K562 (cell line): Measurements from ENCODE around the gene MRPS18B. TPM values are rescaled to one million over a fixed set of nuclear protein-coding genes. Genes with fewer than 3 reads are reported as not detected.
A peak's percentile ranks its signal among the peaks of the same experiment; 100 is the strongest.

Source experiments
- CHD2 ChIP-seq: IDR thresholded peaks from 2 replicates; pipeline ENCODE4 v1.6.1; 2011; ENCODE audit warnings: low read depth, low read length
- COPS2 ChIP-seq: fragments of 450-650 bp; conservative IDR thresholded peaks from 2 replicates; pipeline ENCODE4 v1.6.1; 2016; ENCODE audit warnings: mild to moderate bottlenecking, moderate library complexity
- ELF4 ChIP-seq: fragments of 450-650 bp; formaldehyde crosslinking; IDR thresholded peaks from 2 replicates; pipeline ENCODE4 v1.4.0; 2022; ENCODE audit warnings: missing genetic modification characterization
- GTF2E2 ChIP-seq: fragments of 200-800 bp; sonication (Bioruptor generic); IDR thresholded peaks from 2 replicates; pipeline ENCODE4 v1.6.1; 2016; ENCODE audit warnings: missing genetic modification characterization, missing compliant biosample characterization
- GTF3C2 ChIP-seq: IDR thresholded peaks from 3 replicates; pipeline ENCODE4 v1.6.1; 2011; ENCODE audit warnings: borderline replicate concordance, mild to moderate bottlenecking, moderate library complexity; ENCODE audit not compliant: insufficient read length; ENCODE audit errors: extremely low read depth
- HNRNPUL1 ChIP-seq: fragments of 200-400 bp; formaldehyde crosslinking; IDR thresholded peaks from 2 replicates; pipeline ENCODE4 v1.6.1; 2017; ENCODE audit warnings: low read length
- JUN ChIP-seq, 2 experiments: sonication (generic) in 1 of 2; formaldehyde crosslinking in 1 of 2; IDR thresholded peaks; 2 replicates each; pipeline versions ENCODE4 v1.6.1 to v1.8.0; 2012 to 2022; ENCODE audit warnings: borderline replicate concordance in 2 of 2, mild to moderate bottlenecking in 2 of 2, improper control_type of control experiment in 1 of 2, low read depth in 1 of 2, low read length in 1 of 2, missing genetic modification reagents in 1 of 2
- MIER1 ChIP-seq: fragments of 450-650 bp; IDR thresholded peaks from 2 replicates; pipeline ENCODE4 v1.6.1; 2016; ENCODE audit warnings: antibody characterized with exemption, mild to moderate bottlenecking, low read depth
- MYBL2 ChIP-seq, 2 experiments: fragments of 450-650 bp in 1 of 2; sonication (generic) in 1 of 2; formaldehyde crosslinking in 1 of 2; IDR thresholded peaks; 2 replicates each; pipeline versions ENCODE4 v1.6.1 to v1.8.1; 2017 to 2022; ENCODE audit warnings: borderline replicate concordance in 1 of 2, inconsistent platforms in 1 of 2, low read depth in 1 of 2, mild to moderate bottlenecking in 1 of 2, missing genetic modification reagents in 1 of 2, moderate library complexity in 1 of 2
- PTBP1 ChIP-seq: fragments of 200-400 bp; formaldehyde crosslinking; IDR thresholded peaks from 2 replicates; pipeline ENCODE4 v1.6.1; 2017; ENCODE audit warnings: low read depth, low read length
- TCF15 ChIP-seq: fragments of 250-450 bp; sonication (Bioruptor Pico); IDR thresholded peaks from 2 replicates; pipeline ENCODE4 v1.8.0; 2022; ENCODE audit warnings: moderate library complexity, mild to moderate bottlenecking, inconsistent platforms
- USF2 ChIP-seq: sonication (generic); formaldehyde crosslinking; IDR thresholded peaks from 2 replicates; pipeline ENCODE4 v1.5.0; 2020; ENCODE audit warnings: missing genetic modification reagents
- polyA plus RNA-seq, 8 experiments: library from polyadenylated mRNA; depleted of rRNA in 4 of 8; stranded (reverse) in 5 of 8; unstranded in 3 of 8; fragments of >200 nt; fragmentation: Nextera tagmentation in 2 of 8; fragmentation: Illumina TruSeq in 1 of 8; extraction: Ambion mirVana in 2 of 8; extraction: Trizol in 1 of 8; gene quantifications; 2 replicates each; pipeline versions ENCODE4 v1.2.1 to v1.2.3, GENCODE V29; 2011 to 2014; ENCODE audit warnings: inconsistent platforms in 1 of 8, missing spikeins in 1 of 8
- total RNA-seq, 7 experiments: library from RNA; depleted of rRNA in 6 of 7; stranded (reverse); fragments of >200 nt in 6 of 7; fragmentation: Illumina TruSeq in 2 of 7; extraction: Trizol in 2 of 7; gene quantifications; 2 replicates each; pipeline versions ENCODE4 v1.2.1 to v1.2.3, GENCODE V29; 2011 to 2021; ENCODE audit warnings: low replicate concordance in 1 of 7

The MRPS18B gene
- total and polyA plus RNA-seq, 9 of the 15 experiments (the other 6 are each of a cell fraction or from before 2014, with no cell fraction given) = 132 to 383 (median 178) TPM

DNA sequence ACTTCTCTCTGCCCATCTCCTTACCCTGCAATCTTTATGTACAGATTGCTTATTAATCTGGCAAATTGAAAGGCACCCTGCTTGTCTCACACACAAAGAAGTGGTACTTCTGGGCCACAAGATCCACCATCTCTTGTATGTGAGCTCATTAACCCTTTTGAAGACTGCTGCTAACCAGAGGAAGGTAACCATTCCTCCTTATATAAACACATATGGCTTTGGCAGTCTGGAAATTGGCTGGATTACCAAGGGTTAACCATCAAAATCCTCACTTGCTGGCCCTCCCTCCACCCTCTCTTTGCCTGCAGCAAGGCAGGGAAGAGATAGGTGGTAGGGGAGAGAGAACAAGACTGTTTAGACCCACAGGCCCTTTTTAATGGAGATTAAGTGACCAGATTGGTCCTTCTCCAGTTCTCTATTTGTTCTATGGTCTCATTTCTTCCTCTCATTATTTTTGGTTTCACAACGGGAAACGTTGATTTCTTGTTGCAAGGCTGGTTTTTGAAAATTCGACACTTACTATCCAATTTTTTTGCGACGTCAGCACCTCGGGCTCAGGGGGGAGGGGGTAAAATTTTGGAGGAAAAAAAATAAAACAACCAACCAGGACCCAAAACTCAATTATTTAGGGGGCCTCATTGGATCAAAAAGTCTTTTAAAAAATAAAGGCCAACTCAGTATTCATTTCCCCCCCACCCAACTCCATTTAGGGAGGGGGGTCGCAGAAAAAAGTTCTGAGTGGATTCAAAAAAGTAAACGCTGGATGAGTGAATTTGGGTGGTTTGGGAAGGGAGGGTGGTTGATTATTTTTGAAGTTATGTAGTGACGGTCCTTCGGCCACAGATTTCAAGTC lies 1.5 kb upstream of the MRPS18B start (continued):
- TF ChIP-seq GTF3C2 (no peak), JUN (IDR thresholded peaks at IDR 0.05; ENCODE audit: borderline replicate concordance, low read depth, low read length) (no peak), JUN (CRISPR knock-in tag; IDR thresholded peaks at IDR 0.05; ENCODE audit: borderline replicate concordance) (no peak), HNRNPUL1 (peak; percentile 86), COPS2 (no peak), MYBL2 (IDR thresholded peaks at IDR 0.05; ENCODE audit: low read depth) (no peak), MYBL2 (CRISPR knock-in tag; IDR thresholded peaks at IDR 0.05; ENCODE audit: borderline replicate concordance) (no peak), USF2 (CRISPR knock-in tag) (no peak), CHD2 (peak; percentile 38; the same call in 1 of the 2 replicates), MIER1 (no peak), ELF4 (CRISPR knock-in tag) (no peak), PTBP1 (no peak), GTF2E2 (tag) (no peak), TCF15 (CRISPR knock-in tag) (no peak)
